WI38 (cell line): Measurements from ENCODE around the gene ZFYVE28.

Source experiments
- H3K4me3 ChIP-seq: 2 replicates; pipeline ENCODE4 v1.5.1; 2011; ENCODE audit warnings: low read depth, mild to moderate bottlenecking, control low read depth, low read length
- CTCF ChIP-seq: IDR thresholded peaks from 2 replicates; pipeline ENCODE4 v1.5.1; 2012; ENCODE audit warnings: low read depth, mild to moderate bottlenecking, control low read depth, low read length

The ZFYVE28 gene

GRCh38 chr4:2267841-2268240, 150.6 kb downstream of the ZFYVE28 start:
- H3K4me3 ChIP-seq = no peak overlapping the region
- no peak for TF ChIP-seq CTCF

GRCh38 chr4:2267320-2267811, 151.1 kb downstream of the ZFYVE28 start:
- no peak overlapping the region for H3K4me3 ChIP-seq
- TF ChIP-seq CTCF = no peak

GRCh38 chr4:2266821-2267220, 151.6 kb downstream of the ZFYVE28 start:
- TF ChIP-seq CTCF = no peak
- H3K4me3 ChIP-seq = no peak overlapping the region

DNA sequence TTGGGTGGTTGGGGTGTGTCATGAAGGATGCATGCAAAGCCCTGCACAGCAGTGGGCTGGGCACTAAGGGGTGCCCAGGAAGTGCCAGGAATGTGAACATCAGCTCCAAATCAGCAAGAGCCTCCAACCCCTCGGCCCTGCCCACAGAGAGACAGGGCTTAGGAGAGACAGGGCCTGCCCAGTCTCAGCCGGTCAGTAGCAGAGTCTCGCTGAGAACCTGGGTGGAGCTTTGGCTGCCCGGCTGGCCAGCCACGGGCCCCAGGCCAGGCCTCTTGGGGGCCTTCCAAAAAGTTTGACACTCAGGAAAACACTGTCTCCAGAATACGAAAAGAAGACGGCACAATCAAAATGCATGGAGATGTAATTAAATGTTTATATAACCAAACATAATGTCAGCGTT, 152.3 kb downstream of the ZFYVE28 start:
- H3K4me3 ChIP-seq = no peak overlapping the region
- TF ChIP-seq CTCF = no peak

DNA sequence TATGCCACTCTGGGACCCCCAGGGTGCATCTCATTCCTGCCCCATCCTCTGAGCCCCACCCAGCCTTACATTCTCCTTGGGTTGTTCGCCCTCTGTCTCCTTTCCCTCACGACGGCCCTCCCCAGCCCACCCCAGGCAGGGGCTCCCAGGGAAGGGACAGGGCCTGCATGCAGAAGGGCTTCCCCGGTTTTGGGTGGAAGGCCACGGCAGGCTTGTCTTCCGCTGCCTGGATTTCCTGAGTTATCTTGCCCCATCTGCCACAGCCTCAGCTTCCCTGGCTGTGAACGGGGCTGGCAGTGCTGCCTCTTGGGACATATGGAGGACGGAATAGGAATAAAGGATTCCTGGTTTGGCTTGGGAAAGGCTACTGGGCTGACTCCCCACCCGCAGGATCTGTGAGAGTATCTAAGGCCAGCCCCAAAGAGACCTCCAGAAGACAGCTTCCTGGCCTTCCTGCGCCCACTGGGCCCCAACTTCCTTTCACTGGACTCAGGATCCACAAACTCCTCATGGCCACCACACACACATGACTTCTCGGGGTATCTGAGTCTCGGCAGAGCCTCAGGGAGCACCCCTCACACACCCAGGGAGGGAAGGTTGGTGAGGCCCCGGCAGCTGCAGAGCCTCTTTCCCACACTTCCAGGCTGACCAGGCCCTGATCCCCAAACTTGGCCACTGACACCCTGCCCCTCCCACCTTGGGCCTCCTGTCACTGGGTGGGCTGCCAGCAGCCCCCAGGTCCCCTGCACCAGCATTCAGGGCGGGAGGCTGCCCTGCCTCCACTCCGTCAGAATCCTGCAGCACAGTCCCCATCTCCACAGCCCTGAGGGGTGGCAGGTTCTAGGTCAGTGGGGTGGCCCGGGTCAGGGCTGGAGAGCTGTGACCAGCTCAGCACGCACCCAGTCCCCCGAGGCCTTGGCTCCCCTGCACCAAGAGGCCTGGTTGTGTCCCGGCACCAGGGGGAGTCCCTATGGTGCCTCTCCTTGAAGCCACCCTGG, 153.0 kb downstream of the ZFYVE28 start:
- no peak overlapping the region for H3K4me3 ChIP-seq

GRCh38 chr4:2264481-2265041, 153.9 kb downstream of the ZFYVE28 start:
- TF ChIP-seq CTCF = no peak
- no peak overlapping the region for H3K4me3 ChIP-seq

More for the DNA sequence above, 153.0 kb downstream of the ZFYVE28 start:
- no peak for TF ChIP-seq CTCF

GRCh38 chr4:2263926-2264321, 154.5 kb downstream of the ZFYVE28 start:
- no peak overlapping the region for H3K4me3 ChIP-seq
- no peak for TF ChIP-seq CTCF
